ENCODE results near the gene ABCC11. TPM values are rescaled to one million over a fixed set of nuclear protein-coding genes. Genes with fewer than 3 reads are reported as not detected.

ABCC11 gene
- total and polyA plus RNA-seq, 4 experiments from 2014 or later: 0.07 to 0.09 TPM; not detected in 2

GRCh38 chr16:48153774-48154173 lies 93.6 kb downstream of the ABCC11 start:
- intact Hi-C loops (cut with micrococcal nuclease): no loop called here
- Histone ChIP-seq H3K9me3 (ENCODE audit: control insufficient read depth in 1 of 2, low read length in 2 of 2) (no peaks in the 10 kb centered on the region), H3K4me1 (ENCODE audit: insufficient read depth, low read length) (peaks cover 4% of the 10 kb centered on the region), H3K27ac (ENCODE audit: low read depth, low read length) (no peak overlapping the region), H3K36me3 (ENCODE audit: insufficient read depth, low read length) (no peaks in the 10 kb centered on the region), H3K27me3 (ENCODE audit: insufficient read depth, low read length) (no peaks in the 10 kb centered on the region), H3K4me3 (ENCODE audit: low read length in 2 of 2) (no peak overlapping the region)
- Mint-ChIP-seq H3K9me3 (peaks cover 0 to 14% (median 1%) of the 10 kb centered on the region in 8 donors), H3K27ac (no peak overlapping the region), H3K36me3 (no peaks in the 10 kb centered on the region), H3K4me3 (no peak overlapping the region), H3K4me1 (peaks cover 0 to 4% (median 0%) of the 10 kb centered on the region in 4 donors), H3K27me3 (peaks cover 5 to 12% of the 10 kb centered on the region in 2 donors)
- ChIA-PET POLR2A (ENCODE audit: partially characterized antibody) (no interaction called here), CTCF (ENCODE audit: partially characterized antibody) (interaction anchor here (1.1 to 5.1 kb wide), 4 partner anchors 11 to 1116 kb away, joined by 4 to 28 read pairs (median 6); no protein-coding TSS in a partner anchor)
- no peak for DNase-seq

DNA sequence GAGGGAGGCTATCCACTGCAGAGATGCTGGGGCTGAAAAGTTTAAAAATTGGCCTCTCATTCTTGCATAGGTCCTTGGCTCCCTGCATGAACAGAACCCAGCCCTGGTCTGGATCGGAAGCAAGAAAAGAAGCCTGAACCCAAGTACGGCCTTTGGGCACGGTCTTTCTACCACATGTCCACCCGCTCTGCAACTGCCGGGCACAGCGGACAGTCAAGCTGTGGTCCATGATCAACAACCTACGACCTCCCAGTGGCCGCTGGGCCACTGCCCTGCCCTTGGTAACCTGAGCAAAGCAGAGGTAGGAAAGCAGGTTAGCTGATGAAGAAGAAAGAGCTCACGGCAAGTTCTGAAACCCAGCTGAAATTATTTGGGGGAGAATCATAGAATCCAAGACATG lies 95.1 kb downstream of the ABCC11 start:
- peaks cover 0 to 21% (median 1%) of the 10 kb centered on the region in 8 donors for H3K9me3 Mint-ChIP-seq
- no peak overlapping the region for H3K27ac ChIP-seq (ENCODE audit: low read depth, low read length)
- H3K36me3 Mint-ChIP-seq: no peaks in the 10 kb centered on the region
- H3K4me1 Mint-ChIP-seq: peaks cover 0 to 4% (median 0%) of the 10 kb centered on the region in 4 donors
- H3K27me3 ChIP-seq (ENCODE audit: insufficient read depth, low read length): no peaks in the 10 kb centered on the region
- DNase-seq: no peak
- H3K4me3 ChIP-seq (ENCODE audit: low read length in 2 of 2): no peak overlapping the region
- H3K36me3 ChIP-seq (ENCODE audit: insufficient read depth, low read length): no peaks in the 10 kb centered on the region
- ChIA-PET CTCF (ENCODE audit: partially characterized antibody) (interaction anchor here (0.6 to 1.6 kb wide), 2 partner anchors 13 to 1010 kb away, joined by 3 to 5 read pairs; no protein-coding TSS in a partner anchor), POLR2A (ENCODE audit: partially characterized antibody) (no interaction called here)
- H3K4me1 ChIP-seq (ENCODE audit: insufficient read depth, low read length): peaks cover 4% of the 10 kb centered on the region
- peaks cover 5 to 15% of the 10 kb centered on the region in 2 donors for H3K27me3 Mint-ChIP-seq
- no peaks in the 10 kb centered on the region for H3K9me3 ChIP-seq (ENCODE audit: control insufficient read depth in 1 of 2, low read length in 2 of 2)
- H3K4me3 Mint-ChIP-seq: no peak overlapping the region
- no peak overlapping the region for H3K27ac Mint-ChIP-seq
- intact Hi-C loops (cut with micrococcal nuclease): no loop called here

DNA sequence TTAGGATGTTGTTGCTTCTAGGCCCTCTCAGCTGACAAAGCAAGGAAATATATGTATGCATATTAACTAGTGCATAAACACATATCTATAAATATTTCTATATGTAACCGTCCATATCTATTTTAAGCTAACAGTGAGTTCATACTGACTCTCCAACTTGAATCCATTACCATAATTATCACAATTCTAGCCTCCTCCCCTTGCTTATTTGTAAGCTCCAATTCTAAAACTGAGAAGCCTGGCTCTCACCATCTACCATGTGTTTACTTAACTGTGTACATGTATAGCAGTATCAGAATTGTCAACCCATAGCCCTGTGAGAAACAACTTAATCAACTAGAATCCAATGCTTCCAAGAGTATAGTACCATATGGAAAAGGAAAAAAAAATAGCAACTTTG lies 96.6 kb downstream of the ABCC11 start:
- Histone ChIP-seq H3K4me1 (ENCODE audit: insufficient read depth, low read length) (no peaks in the 10 kb centered on the region), H3K36me3 (ENCODE audit: insufficient read depth, low read length) (no peaks in the 10 kb centered on the region), H3K4me3 (ENCODE audit: low read length in 2 of 2) (no peak overlapping the region), H3K27ac (ENCODE audit: low read depth, low read length) (no peak overlapping the region), H3K27me3 (ENCODE audit: insufficient read depth, low read length) (no peaks in the 10 kb centered on the region), H3K9me3 (ENCODE audit: control insufficient read depth in 1 of 2, low read length in 2 of 2) (no peaks in the 10 kb centered on the region)
- H3K4me1 Mint-ChIP-seq: no peaks in the 10 kb centered on the region
- ChIA-PET CTCF (ENCODE audit: partially characterized antibody) (interaction anchor here (1.0 kb wide), 1 partner anchor 9 kb away, joined by 3 read pairs; no protein-coding TSS in a partner anchor), POLR2A (ENCODE audit: partially characterized antibody) (no interaction called here)
- no peak for DNase-seq
- intact Hi-C loops (cut with micrococcal nuclease): no loop called here
- no peaks in the 10 kb centered on the region for H3K36me3 Mint-ChIP-seq
- no peak overlapping the region for H3K4me3 Mint-ChIP-seq
- H3K9me3 Mint-ChIP-seq: peaks cover 0 to 21% (median 1%) of the 10 kb centered on the region in 8 donors
- peaks cover 3 to 10% of the 10 kb centered on the region in 2 donors for H3K27me3 Mint-ChIP-seq
- H3K27ac Mint-ChIP-seq: no peak overlapping the region

DNA sequence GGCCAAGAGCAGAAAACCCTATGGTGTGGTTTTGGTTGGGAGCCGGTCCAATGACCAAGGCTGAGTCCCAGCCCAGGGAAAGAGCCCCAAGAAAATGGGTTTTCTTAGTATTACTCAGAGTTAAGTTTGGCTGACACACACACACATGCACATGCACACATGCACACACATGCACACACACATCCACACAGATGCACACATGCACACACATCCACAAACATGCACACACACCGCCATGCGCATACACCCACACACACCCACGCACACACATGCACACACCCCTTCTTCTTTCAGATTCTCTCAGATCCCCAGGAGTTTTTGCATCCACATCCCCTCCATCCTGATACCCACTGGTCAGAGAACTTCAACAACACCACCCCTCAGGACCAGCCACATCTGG lies 100.6 kb downstream of the ABCC11 start:
- no peaks in the 10 kb centered on the region for H3K36me3 Mint-ChIP-seq
- intact Hi-C loops (cut with micrococcal nuclease): no loop called here
- no peaks in the 10 kb centered on the region for H3K4me1 Mint-ChIP-seq
- H3K9me3 Mint-ChIP-seq: peaks cover 0 to 21% (median 3%) of the 10 kb centered on the region in 8 donors
- no peak overlapping the region for H3K4me3 Mint-ChIP-seq
- peak overlapping the region in 1 of 7 donors; percentile 57 for H3K27ac Mint-ChIP-seq
- Histone ChIP-seq H3K4me1 (ENCODE audit: insufficient read depth, low read length) (no peaks in the 10 kb centered on the region), H3K9me3 (ENCODE audit: control insufficient read depth in 1 of 2, low read length in 2 of 2) (no peaks in the 10 kb centered on the region), H3K27ac (ENCODE audit: low read depth, low read length) (no peak overlapping the region), H3K27me3 (ENCODE audit: insufficient read depth, low read length) (no peaks in the 10 kb centered on the region), H3K36me3 (ENCODE audit: insufficient read depth, low read length) (no peaks in the 10 kb centered on the region), H3K4me3 (ENCODE audit: low read length in 2 of 2) (no peak overlapping the region)
- H3K27me3 Mint-ChIP-seq: peaks cover 6 to 17% of the 10 kb centered on the region in 2 donors
- no peak for DNase-seq
- CTCF ChIA-PET (ENCODE audit: partially characterized antibody): interaction anchor here (1.3 to 1.4 kb wide), 2 partner anchors 1005 kb away, joined by 3 read pairs; no protein-coding TSS in a partner anchor
- POLR2A ChIA-PET (ENCODE audit: partially characterized antibody): no interaction called here

GRCh38 chr16:48146131-48146530 lies 101.2 kb downstream of the ABCC11 start:
- CTCF ChIA-PET (ENCODE audit: partially characterized antibody): interaction anchor here (0.9 to 2.3 kb wide), 3 partner anchors 10 to 1004 kb away, joined by 3 to 8 read pairs (median 3); partner anchors contain the start of gene ABCC12
- H3K36me3 ChIP-seq (ENCODE audit: insufficient read depth, low read length): no peaks in the 10 kb centered on the region
- no peaks in the 10 kb centered on the region for H3K27me3 ChIP-seq (ENCODE audit: insufficient read depth, low read length)
- intact Hi-C loops (cut with micrococcal nuclease): no loop called here
- Mint-ChIP-seq H3K9me3 (peaks cover 0 to 21% (median 3%) of the 10 kb centered on the region in 8 donors), H3K27me3 (peaks cover 6 to 18% of the 10 kb centered on the region in 2 donors), H3K4me3 (no peak overlapping the region), H3K27ac (no peak overlapping the region), H3K36me3 (no peaks in the 10 kb centered on the region), H3K4me1 (no peaks in the 10 kb centered on the region)
- H3K27ac ChIP-seq (ENCODE audit: low read depth, low read length): no peak overlapping the region
- POLR2A ChIA-PET (ENCODE audit: partially characterized antibody): no interaction called here
- H3K9me3 ChIP-seq (ENCODE audit: control insufficient read depth in 1 of 2, low read length in 2 of 2): no peaks in the 10 kb centered on the region
- H3K4me3 ChIP-seq (ENCODE audit: low read length in 2 of 2): no peak overlapping the region
- no peaks in the 10 kb centered on the region for H3K4me1 ChIP-seq (ENCODE audit: insufficient read depth, low read length)
- DNase-seq: no peak

- ChIA-PET POLR2A (ENCODE audit: partially characterized antibody) (no interaction called here), CTCF (ENCODE audit: partially characterized antibody) (interaction anchor here (2.3 kb wide), 1 partner anchor 13 kb away, joined by 8 read pairs; the partner anchor contains the start of gene ABCC12)
These were observed 103.4 kb downstream of the ABCC11 start for GRCh38 chr16:48143812-48144368.

DNA sequence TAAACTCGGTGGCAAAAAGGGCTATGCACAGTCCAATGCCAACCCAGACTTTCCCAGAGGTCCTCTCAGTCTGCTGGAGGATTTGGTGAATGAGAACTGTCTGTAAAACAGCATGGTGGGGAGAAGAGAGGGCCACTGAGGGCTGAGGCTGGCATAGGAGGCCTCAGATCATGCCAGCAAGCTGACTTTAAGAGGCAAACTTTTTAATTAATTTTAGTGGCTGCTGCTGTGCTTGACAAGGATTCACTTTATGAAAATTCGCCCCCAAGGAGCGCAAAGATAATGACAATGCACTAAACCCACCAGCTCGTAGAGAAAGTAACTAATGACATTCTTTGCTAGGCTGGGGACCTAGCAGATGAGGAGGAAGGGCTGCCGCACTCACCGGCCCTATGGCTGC lies 106.5 kb downstream of the ABCC11 start:
- H3K9me3 ChIP-seq (ENCODE audit: control insufficient read depth in 1 of 2, low read length in 2 of 2): no peaks in the 10 kb centered on the region
- ChIA-PET POLR2A (ENCODE audit: partially characterized antibody) (no interaction called here), CTCF (ENCODE audit: partially characterized antibody) (no interaction called here)
- no peak overlapping the region for H3K27ac Mint-ChIP-seq
- H3K4me1 Mint-ChIP-seq: no peaks in the 10 kb centered on the region
- H3K4me1 ChIP-seq (ENCODE audit: insufficient read depth, low read length): no peaks in the 10 kb centered on the region
- H3K27me3 ChIP-seq (ENCODE audit: insufficient read depth, low read length): no peaks in the 10 kb centered on the region
- H3K36me3 Mint-ChIP-seq: no peaks in the 10 kb centered on the region
- intact Hi-C loops (cut with micrococcal nuclease): no loop called here
- DNase-seq: no peak
- H3K9me3 Mint-ChIP-seq: peaks cover 0 to 3% (median 0%) of the 10 kb centered on the region in 8 donors
- no peaks in the 10 kb centered on the region for H3K36me3 ChIP-seq (ENCODE audit: insufficient read depth, low read length)
- peaks cover 3 to 8% of the 10 kb centered on the region in 2 donors for H3K27me3 Mint-ChIP-seq
- no peak overlapping the region for H3K4me3 ChIP-seq (ENCODE audit: low read length in 2 of 2)
- H3K4me3 Mint-ChIP-seq: no peak overlapping the region
- H3K27ac ChIP-seq (ENCODE audit: low read depth, low read length): no peak overlapping the region

More at GRCh38 chr16:48143812-48144368, 103.4 kb downstream of the ABCC11 start:
- Histone ChIP-seq H3K9me3 (ENCODE audit: control insufficient read depth in 1 of 2, low read length in 2 of 2) (no peaks in the 10 kb centered on the region), H3K4me1 (ENCODE audit: insufficient read depth, low read length) (no peaks in the 10 kb centered on the region), H3K36me3 (ENCODE audit: insufficient read depth, low read length) (no peaks in the 10 kb centered on the region), H3K4me3 (ENCODE audit: low read length in 2 of 2) (no peak overlapping the region), H3K27me3 (ENCODE audit: insufficient read depth, low read length) (no peaks in the 10 kb centered on the region), H3K27ac (ENCODE audit: low read depth, low read length) (no peak overlapping the region)
- intact Hi-C loops (cut with micrococcal nuclease): no loop called here
- Mint-ChIP-seq H3K36me3 (no peaks in the 10 kb centered on the region), H3K27me3 (peaks cover 3 to 10% of the 10 kb centered on the region in 2 donors), H3K9me3 (peaks cover 0 to 7% (median 0%) of the 10 kb centered on the region in 8 donors), H3K4me1 (no peaks in the 10 kb centered on the region), H3K27ac (no peak overlapping the region), H3K4me3 (no peak overlapping the region)
- DNase-seq: no peak

All from CD4-positive, alpha-beta memory T cell (primary cell).